HG03280 (cell line): Measurements from ENCODE around the gene MOGAT2.
"Not testable (repeated sequence)": the region's sequence is repeated elsewhere in the genome, so short reads cannot be mapped to it uniquely, and the experiment has no call there.

ENCODE experiments used
- ATAC-seq: cut with Tn5 transposase; IDR thresholded peaks from one replicate; pipeline ENCODE4 v1.9.1; 2021; ENCODE audit warnings: mild to moderate bottlenecking, moderate library complexity; ENCODE audit not compliant: unreplicated experiment

Gene MOGAT2

DNA sequence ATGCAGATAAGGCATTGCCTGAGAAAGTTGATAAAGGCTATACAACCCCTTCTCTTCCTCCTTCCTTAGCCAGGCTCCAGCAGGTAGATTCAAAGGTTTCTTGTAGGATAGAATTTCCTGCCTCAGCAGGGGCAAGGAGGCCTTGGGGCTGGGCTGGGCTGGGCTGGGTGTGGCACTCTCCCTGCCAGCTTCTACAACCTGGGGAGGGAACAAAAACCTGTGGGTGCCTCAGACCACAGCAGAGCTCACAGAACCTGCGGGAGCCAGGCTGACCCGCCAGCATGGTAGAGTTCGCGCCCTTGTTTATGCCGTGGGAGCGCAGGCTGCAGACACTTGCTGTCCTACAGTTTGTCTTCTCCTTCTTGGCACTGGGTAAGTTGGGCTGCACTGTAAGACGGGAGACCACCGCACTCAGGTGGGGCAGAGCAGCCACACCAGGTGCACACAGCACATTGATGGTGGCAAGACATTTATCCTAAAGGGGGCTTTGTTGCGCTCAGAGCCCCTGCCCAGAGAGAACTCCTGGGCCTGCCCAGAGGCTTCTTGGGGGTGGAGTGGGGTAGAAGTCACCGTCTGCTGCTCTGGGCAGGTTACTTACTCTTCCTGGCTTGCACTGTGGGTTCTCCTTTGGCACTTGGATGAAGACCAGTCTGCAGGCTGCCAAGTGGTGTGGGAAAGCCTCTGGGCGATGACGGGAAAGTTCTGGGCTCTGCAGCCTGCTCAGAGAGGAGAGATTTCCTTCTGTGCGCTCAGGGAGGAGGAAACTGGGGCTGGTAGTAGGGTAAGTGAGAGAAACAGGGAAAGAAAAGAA lies at the start of gene MOGAT2:
Gene MOGAT2 (plus strand): TSS at position 231 of the 811 bp plus-strand sequence. CDS start 51 bp downstream, at position 282.
- ATAC-seq = no peak

DNA sequence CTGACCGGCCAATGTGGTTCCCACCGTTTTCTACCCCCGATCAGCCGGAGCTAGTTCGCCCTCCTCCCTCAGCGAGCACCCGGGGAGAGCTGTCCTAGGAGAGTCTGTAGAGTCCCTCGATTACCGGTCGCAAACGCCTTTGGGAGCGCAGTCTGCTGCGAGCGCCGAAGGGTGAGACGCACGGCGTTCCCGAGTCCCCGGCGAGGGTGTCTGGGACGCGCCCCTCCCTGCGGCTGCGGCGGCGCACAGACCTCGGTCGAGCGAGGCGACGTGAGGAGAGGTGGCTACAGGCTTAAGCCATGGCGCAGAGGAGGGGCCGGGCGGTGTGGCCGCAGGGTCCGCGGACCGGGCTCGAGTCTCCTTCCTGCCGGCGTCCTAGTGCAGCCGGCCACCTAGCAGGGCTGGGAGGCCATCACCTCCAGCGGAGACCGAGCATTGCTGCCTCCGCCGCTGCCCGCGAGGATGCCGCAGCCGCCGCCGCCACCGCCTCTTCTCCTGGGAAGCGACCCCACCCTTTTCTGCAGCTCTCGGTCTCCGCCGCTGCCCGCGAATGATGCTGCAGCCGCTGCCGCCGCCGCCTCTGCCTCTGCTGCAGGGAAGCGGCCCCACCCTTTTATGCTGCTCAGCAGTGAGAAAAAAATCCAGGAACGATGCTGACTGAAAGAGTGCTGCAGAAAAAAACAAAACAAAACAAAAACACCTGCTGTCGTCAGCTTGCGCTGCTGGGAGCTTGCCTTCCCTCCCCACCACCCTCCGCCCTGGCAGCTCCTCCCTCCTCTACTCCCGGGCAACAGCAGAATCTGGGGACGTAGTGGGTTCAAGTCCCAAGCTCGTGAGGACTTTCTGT lies 49.0 kb upstream of the MOGAT2 start, which contains the start of gene MAP6:
Gene MAP6 (minus strand): TSS at position 588 of the 847 bp plus-strand sequence. CDS start 669 bp downstream, outside the sequence.
- ATAC-seq = no peak

DNA sequence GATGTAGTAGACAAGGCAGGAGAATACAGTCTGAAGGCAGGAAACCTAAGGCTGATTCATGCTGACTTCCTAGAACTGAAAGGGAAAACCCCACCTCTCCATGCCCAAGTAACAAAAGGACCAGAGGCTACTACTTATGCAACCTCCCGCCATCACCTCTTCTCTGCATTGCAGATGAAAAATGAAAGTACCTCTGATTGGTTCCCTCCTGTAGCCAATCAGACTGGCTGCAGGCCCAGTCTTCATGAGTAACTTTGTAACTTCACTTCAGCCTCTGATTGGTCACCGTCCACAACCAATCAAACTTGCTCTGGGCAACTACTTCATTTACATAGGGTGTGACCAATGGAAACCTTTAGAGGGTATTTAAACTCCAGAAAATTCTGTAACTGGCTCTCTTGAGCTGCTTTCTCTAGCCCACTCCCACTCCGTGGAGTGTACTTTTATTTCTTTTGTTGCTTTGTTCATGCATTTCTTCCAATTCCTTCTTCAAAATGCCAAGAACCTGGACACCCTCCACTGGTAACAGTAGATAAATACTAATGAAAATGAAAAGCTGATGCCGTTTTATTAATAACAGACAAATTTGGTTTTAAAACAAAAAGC lies 43.6 kb upstream of the MOGAT2 start:
- ATAC-seq = no peak

DNA sequence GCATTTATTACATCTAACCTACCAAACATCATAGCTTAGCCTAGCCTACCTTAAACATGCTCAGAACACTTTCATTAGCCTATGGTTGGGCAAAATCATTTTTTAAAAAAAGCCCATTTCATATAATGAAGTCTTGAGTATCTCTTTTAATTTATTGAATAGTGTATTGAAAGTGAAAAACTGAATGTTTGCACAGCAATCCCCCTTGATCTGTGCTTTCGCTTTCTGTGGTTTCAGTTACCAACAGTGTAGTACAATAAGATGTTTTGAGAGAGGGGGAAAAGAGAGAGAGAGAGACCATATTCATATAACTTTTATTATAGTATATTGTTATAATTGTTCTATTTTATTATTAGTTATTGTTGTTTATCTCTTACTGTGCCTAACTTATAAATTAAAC lies 40.4 kb upstream of the MOGAT2 start:
- ATAC-seq = no peak

DNA sequence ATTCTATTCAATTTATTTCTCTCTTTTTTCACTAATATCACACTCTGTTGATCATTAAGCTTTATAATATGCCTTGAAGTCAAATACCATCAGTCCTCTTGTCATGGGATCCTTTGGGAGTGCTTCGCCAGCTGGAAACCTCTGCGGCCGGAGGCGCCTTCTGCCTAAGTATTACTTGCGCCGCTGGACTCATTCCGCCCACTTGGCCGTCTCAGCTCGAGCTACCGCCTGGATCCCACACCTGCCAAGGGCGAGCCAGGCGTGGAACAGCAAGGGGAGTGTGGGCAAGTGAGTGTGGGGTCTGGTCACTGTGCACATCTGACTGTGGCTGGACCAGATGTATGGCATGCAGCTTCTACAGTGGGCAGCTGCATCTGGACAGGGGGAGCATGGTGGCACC lies 39.7 kb upstream of the MOGAT2 start:
- no peak for ATAC-seq

DNA sequence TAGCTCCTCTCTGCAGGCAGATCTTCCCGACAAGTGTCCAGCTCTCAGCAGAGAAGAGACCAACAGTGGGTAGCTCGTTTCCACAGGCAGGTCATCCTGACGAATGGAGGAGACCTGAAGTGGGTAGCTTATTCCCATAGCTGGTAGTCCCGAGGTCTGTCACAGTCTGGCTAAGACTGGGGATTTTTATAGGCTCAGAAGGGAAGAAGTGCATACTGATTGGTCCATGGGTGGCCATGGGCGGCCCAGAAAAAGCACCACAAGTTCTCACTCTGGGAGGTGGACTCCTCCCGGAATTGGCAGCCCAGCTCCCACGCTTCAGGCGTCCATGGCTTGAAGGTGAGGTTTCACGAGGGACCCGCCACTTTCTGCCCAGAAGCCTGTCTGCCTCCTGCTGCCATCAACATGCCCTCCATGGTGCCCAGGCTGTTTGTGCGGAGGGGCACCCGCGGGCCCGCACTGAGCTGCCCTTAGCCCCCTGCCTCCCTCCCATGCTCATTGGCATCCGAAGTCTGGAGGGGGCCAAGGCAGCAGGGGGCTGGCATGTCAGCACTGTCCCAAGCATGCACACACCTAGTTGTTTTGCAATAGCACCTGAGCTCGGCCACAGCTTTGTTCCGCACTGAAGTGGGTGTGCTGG lies 38.9 kb upstream of the MOGAT2 start:
- ATAC-seq = no peak

DNA sequence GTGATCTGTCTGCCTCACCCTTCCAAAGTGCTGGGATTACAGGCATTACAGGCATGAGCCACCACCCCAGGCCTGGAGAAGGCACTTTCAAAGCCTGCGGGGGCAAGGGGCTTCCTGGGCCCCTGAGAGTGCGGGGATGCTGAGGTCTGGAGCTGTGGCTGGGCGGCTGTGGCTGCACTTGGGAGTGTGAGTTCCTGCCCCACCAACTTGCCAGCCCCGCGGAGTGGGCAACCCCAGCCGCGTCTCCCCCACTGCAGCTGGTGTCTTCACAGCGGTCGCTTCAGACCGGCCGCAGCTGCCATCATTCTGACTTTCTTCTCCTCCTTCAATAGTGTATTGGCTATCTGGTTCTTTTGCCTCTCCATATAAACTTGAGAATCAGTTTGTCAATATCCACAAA lies 38.1 kb upstream of the MOGAT2 start:
- ATAC-seq = no peak

DNA sequence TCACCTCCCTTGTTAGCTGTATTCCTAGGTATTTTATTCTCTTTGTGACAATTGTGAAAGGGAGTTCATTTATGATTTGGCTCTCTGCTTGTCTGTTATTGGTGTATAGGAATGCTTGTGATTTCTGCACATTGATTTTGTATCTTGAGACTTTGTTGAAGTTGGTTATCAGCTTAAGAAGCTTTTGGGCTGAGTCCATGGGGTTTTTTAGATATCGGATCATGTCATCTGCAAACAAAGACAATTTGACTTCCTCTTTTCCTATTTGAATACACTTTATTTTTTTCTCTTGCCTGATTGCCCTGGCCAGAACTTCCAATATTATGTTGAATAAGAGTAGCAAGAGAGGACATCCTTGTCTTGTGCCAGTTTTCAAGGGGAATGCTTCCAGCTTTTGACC lies 33.8 kb upstream of the MOGAT2 start:
- not testable (repeated sequence) for ATAC-seq

DNA sequence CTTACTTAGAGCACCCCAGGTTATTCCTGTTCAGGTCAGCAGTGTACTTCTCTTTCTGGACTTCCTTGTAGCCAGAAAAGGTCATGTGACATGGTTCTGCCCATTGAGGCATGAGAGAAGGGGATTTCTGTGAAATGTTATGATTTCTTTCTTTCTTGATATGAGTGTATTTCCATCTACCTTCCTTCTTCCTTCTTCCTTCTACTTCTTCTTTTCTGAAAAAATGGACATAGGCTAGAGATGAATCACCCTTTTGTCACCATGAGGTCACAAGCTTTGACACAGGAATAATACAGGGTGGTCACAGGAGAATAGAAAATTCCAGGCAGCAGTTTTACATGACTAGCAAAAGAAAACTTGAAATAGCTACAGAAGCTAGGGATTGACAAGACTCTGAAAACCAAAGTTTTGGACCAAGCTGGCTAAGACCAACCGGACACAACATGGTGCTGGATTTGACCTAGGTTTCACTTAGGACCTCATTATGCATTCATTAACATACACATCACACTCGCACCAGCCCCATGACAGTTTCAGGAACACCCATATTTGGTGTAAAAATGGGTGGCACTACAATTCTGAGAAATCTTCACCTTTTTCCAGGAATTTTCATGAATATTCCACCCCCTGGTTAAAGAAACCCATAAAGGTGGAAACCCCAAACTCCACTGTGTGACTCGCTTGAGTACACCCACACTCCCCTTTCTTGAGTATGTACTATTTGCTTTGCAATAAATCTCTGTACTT lies 27.6 kb upstream of the MOGAT2 start:
- no peak for ATAC-seq

DNA sequence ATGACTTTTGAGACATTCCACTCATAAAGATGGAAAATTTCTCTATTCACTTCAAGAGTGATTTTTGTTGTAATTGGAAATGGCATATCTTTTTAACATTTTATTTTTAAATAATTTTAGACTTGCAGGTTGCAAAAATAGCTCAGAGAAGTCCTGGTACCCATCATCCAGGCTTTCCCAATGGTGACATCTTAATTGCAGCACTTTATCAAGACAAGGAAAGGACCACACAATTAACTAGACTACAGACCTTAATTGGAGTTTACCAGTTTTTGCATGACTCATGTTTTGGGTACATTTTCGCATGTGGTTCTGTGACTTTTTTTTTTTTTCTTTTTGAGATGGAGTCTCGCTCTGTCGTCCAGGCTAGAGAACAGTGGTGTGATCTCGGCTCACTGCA lies 25.8 kb upstream of the MOGAT2 start:
- no peak for ATAC-seq

DNA sequence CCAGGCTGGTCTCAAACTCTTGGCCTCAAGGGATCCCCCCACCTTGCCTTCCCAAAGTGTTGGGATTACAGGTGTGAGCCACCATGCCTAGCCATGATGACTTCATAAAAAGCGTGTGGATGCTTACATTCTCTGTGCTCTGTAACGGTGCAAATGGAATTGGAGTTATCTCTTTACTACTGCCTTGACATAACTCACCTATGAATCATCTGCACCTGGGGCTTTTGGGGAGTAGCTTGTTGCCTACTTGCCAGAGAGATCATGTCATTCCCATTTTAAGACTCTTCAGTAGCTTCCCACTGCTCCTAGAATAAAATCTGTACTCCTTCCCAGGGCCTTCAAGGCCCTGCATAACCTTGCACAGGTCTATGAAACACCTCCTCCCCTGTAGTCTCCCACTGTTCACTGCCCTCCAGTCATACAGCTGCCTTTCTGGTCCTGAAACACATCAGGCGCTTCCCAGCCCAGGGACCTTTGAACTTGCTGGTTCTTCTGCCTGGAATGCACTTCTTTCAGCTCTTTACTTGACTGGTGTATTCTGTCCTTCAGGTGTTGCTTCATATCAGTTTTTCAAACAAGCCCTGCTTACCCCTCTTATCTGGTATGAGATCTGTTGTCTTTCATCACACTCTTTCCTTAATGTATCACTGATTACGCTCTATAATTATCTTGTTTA lies 19.6 kb upstream of the MOGAT2 start:
- no peak for ATAC-seq

DNA sequence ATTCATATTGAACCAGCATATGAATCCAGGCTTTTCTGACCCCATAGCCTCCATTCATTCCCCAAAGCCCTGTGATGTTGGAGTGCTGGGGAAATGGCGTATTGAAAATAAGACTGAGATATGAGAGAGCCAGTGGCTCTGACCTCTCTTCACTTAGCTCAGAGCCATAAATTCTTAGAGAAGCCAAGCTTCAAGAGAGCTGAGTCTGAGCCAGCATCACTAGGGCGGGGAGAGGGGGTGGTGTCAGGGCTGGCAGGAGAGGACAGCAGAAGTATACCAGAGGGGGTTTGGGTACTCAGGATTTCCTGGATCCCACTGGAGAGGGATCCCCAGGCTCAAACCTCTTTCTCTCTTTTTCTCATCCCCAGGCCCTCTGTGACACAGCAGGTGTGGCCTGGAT lies 16.7 kb upstream of the MOGAT2 start:
- no peak for ATAC-seq

DNA sequence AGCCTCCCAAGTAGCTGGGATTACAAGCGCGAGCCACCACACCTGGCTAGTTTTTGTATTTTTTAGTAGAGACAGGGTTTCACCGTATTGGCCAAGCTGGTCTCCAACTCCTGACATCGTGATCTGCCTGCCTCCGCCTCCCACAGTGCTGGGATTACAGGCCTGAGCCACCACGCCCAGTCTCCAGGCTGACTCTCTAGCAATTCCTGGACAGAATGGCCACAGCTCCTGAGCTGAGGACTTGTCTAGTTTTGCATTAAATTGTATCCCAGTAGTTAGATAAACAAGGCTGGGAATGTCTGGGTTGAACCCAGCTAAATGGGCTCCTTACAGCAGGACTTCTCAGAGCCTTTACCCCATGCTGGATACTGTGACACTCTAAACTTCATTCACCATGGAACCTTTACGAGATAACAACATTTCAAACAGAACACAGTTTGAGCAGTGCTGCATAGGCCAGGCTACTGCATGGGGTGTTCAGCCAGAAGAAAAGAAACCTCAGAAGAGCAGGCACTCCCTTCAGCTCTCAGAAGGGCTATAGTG lies 13.9 kb upstream of the MOGAT2 start:
- no peak for ATAC-seq

DNA sequence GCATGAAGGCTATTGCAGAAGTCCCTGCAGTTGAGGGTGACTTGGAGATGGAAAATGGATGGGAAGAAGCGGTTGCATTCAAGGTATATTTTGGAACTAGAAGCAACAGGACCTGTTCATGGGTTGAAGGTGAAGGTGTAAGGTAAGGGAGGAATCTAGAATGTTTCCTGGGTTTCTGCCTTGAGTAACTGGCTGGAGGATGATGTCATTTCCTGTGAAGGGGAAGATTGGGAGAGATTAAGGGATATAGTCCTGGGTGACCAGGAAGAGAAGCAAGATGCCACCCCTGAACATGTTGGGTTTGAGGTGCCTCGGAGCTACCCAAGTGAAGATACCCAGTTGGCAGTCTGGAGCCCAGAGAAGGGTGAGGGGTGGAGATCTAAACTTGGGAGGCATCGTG lies 12.1 kb upstream of the MOGAT2 start:
- no peak for ATAC-seq

DNA sequence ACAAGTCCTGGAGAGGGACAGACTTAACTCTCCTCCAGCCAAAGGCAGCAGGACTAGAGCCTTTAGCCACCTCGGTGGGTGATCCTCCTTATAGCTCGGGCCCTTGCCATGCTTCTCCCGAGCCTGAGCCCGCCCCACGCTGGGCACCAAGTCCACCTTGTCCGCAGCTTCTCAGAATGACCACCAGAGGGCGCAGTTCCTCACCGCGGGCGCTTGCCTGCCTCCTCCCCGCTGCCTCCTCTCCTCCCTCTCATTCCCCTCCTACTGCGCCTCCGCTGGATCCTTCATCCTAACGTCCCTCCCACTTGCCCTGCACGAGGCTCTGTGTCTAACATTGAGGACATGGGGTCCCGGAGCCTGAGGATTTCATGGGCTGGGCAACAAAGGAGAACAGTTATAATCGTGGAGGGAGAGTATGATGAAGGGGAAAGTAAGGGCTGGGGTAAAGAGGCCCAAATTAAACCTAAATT lies 11.3 kb upstream of the MOGAT2 start:
- no peak for ATAC-seq

DNA sequence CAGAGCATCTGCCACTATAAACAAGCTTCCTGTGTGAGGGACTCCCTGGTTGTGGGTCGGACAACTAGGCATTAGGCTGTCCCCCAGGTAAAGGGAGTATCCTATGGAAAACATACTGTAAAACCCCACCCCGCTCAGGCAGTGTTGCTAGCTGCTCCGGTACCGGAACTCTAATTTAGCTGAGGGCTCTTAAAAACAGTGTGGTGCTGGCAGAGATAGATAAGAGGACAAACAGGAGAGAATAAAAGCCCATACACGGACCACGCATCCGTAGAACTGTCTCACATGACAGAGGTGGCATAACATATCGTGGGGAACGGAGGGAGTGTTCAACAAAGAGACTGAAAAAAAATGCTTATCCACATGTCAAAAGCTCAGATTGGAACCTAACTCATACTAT lies 3.4 kb upstream of the MOGAT2 start:
- no peak for ATAC-seq

DNA sequence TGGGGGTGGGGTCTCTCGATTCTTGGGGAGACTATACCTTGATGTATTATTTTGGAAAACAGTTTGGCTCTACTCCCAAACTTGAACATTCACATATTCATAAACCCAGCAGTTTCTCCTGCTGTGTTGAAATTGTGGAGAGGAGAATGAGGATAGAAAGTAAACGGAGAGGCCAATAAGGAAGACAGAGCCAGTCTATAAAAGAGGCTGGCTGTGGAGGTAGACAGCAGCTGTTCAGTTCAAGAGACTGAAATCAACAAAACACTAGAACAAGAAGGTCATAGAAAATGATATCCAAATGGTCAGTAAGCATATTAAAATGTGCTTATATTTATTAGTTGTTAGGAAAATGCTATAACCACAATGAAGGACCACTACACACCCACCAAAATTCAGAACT lies 1.9 kb upstream of the MOGAT2 start:
- no peak for ATAC-seq

DNA sequence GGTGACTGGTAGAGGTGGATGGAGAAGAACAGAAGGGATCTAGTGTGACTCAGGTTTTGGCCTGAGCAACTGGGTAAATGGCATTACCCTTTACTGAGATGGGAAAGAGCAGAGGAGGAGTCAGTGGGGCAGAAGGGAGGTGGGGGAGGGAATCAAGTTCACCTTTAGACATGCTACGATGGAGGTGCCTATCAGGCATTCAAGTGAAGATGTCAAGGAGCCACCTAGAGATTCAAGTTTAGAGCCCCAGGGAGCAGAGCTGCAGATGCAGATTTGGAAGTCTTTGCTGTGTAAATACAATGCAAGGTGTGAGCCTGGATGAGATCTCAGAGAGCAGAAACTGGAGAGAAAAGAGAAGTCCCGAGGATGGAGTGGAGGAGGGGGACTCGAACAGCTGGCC lies 979 bp upstream of the MOGAT2 start:
- no peak for ATAC-seq
